CD4-positive, alpha-beta T cell (primary cell): Measurements from ENCODE around the gene NR5A2. TPM values are rescaled to one million over a fixed set of nuclear protein-coding genes. Genes with fewer than 3 reads are reported as not detected.

Experiments used
- ATAC-seq: fragments of 200-7000 bp; cut with Tn5 transposase; one replicate; pipeline ENCODE4 v1.10.0; 2022; ENCODE audit warnings: mild to moderate bottlenecking; ENCODE audit not compliant: poor library complexity
- CTCF ChIA-PET: fragments of 350-600 bp; sonication (Branson Sonifier 250); formaldehyde crosslinking; loops from one replicate; lab custom pipeline; 2021; ENCODE audit warnings: antibody characterized with exemption, inconsistent platforms; lab: Charles Lee
- POLR2A ChIA-PET: fragments of 350-600 bp; sonication (Branson Sonifier 250); formaldehyde crosslinking; loops from one replicate; lab custom pipeline; 2021; ENCODE audit warnings: antibody characterized with exemption, inconsistent platforms; lab: Charles Lee
- DNase-seq, 14 experiments: peaks; one replicate each; pipeline ENCODE4 v3.0.0-alpha.2; 2013 to 2020; ENCODE audit warnings: mixed read lengths in 2 of 14
- H3K27ac ChIP-seq, 2 donors: one replicate each; pipeline versions ENCODE4 v1.5.1 to v1.7.0; 2013; ENCODE audit warnings: low read length in 2 of 2, low read depth in 1 of 2, mild to moderate bottlenecking in 1 of 2
- H3K27me3 ChIP-seq, 2 experiments: 1 replicate in 1 of 2; 2 replicates in 1 of 2; pipeline versions ENCODE4 v1.6.1 to v1.7.0; 2013; ENCODE audit warnings: low read length in 2 of 2, control low read depth in 1 of 2, mild to moderate bottlenecking in 1 of 2, moderate library complexity in 1 of 2; ENCODE audit not compliant: insufficient read depth in 2 of 2, control insufficient read depth in 1 of 2
- H3K36me3 ChIP-seq: one replicate; pipeline ENCODE4 v1.6.1; 2013; ENCODE audit warnings: low read length, control low read depth; ENCODE audit not compliant: insufficient read depth
- H3K4me1 ChIP-seq: one replicate; pipeline ENCODE4 v1.6.1; 2013; ENCODE audit warnings: low read length, control low read depth; ENCODE audit not compliant: insufficient read depth
- H3K4me3 ChIP-seq: one replicate; pipeline ENCODE4 v1.5.1; 2013; ENCODE audit warnings: mild to moderate bottlenecking, low read length, moderate library complexity
- H3K9me3 ChIP-seq, 2 experiments: 1 replicate in 1 of 2; 2 replicates in 1 of 2; pipeline versions ENCODE4 v1.6.1 to v1.7.0; 2013; ENCODE audit warnings: low read length in 2 of 2, mild to moderate bottlenecking in 2 of 2, control low read depth in 1 of 2, moderate library complexity in 1 of 2; ENCODE audit not compliant: control insufficient read depth in 1 of 2, insufficient read depth in 1 of 2
- H3K27ac Mint-ChIP-seq: one replicate; pipeline ENCODE4 v1.8.0; 2020; ENCODE audit warnings: mixed read lengths
- H3K27me3 Mint-ChIP-seq: one replicate; pipeline ENCODE4 v1.8.0; 2021; ENCODE audit warnings: mixed read lengths
- H3K36me3 Mint-ChIP-seq: one replicate; pipeline ENCODE4 v1.8.0; 2021; ENCODE audit warnings: low read depth, mixed read lengths
- H3K4me1 Mint-ChIP-seq: one replicate; pipeline ENCODE4 v1.8.0; 2021; ENCODE audit warnings: low read depth, mixed read lengths
- H3K4me3 Mint-ChIP-seq: one replicate; pipeline ENCODE4 v1.8.0; 2020; ENCODE audit warnings: mild to moderate bottlenecking, mixed read lengths
- H3K9me3 Mint-ChIP-seq: one replicate; pipeline ENCODE4 v1.8.0; 2020; ENCODE audit warnings: mixed read lengths
- intact Hi-C, 2 experiments: fragments of 100-400 bp; cut with DNase I in 1 of 2; cut with micrococcal nuclease in 1 of 2; formaldehyde crosslinking; loops; one replicate each; pipeline versions ENCODE4 v1.15.1 to v1.9.0; 2023 to 2025; cut with DNase I, micrococcal nuclease
- total RNA-seq, 174 experiments: library from RNA in 2 of 174; stranded (reverse) in 2 of 174; gene quantifications; one replicate each; pipeline ENCODE4 v1.2.3 and lab custom pipeline; 2021 to 2026
- TF ChIP-seq, protein P1 (sequence below): fragments of 200-600 bp; IDR thresholded peaks from one replicate; pipeline ENCODE4 v1.8.0; 2022; ENCODE audit warnings: antibody characterized with exemption, mild to moderate bottlenecking

The NR5A2 gene
- total RNA-seq, 2 experiments from 2014 or later, result not detected

DNA sequence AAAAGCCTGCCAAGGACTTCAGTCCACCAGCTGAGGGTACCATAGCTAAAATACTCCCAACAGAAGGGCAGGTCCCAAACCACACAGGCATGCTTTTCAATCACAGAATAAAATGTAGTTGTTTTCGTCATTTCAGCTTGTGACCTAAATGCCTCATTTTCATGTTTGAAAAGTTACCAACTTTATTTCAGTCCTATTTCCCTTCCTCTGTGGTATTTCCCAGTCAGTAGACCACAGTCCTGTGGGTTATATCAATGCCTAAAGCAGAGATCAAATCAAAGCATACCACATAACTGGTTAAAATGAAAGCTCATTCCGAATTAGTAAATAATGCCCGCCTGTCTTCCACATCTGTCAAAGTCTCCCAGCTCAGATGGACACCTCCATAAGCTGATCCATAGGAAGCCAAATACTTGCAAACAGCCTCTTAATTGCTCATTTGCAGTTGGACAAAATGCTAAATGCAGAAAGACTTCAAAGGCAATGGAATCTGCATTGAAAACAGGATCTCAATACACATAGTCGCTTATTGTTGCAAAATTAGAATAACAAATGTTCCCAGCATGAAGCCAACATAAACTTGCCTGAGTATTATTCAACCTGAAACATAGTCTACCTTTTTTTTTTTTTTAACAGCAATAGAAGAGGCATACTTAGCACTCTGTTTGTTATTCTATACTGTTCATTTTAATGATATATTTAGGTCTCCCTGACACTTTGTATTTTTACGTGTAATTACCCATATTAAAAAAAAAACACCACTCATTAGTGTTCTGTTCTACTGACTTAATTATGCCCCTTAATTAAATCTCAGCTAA lies 53.9 kb downstream of the NR5A2 start:
- Histone ChIP-seq H3K27me3 (no peaks in the 10 kb centered on the region), H3K27ac (no peak overlapping the region), H3K9me3 (no peaks in the 10 kb centered on the region), H3K4me3 (no peak overlapping the region), H3K36me3 (no peaks in the 10 kb centered on the region), H3K4me1 (no peaks in the 10 kb centered on the region)
- TF ChIP-seq, protein P1, sequence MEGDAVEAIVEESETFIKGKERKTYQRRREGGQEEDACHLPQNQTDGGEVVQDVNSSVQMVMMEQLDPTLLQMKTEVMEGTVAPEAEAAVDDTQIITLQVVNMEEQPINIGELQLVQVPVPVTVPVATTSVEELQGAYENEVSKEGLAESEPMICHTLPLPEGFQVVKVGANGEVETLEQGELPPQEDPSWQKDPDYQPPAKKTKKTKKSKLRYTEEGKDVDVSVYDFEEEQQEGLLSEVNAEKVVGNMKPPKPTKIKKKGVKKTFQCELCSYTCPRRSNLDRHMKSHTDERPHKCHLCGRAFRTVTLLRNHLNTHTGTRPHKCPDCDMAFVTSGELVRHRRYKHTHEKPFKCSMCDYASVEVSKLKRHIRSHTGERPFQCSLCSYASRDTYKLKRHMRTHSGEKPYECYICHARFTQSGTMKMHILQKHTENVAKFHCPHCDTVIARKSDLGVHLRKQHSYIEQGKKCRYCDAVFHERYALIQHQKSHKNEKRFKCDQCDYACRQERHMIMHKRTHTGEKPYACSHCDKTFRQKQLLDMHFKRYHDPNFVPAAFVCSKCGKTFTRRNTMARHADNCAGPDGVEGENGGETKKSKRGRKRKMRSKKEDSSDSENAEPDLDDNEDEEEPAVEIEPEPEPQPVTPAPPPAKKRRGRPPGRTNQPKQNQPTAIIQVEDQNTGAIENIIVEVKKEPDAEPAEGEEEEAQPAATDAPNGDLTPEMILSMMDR, result no peak
- intact Hi-C loops, result no loop called here
- no peak overlapping the region for H3K4me3 Mint-ChIP-seq
- DNase-seq (no peak), ATAC-seq (no peak)
- H3K9me3 Mint-ChIP-seq, result no peaks in the 10 kb centered on the region
- CTCF ChIA-PET, result no interaction called here
- no peaks in the 10 kb centered on the region for H3K36me3 Mint-ChIP-seq
- H3K27ac Mint-ChIP-seq, result no peak overlapping the region
- POLR2A ChIA-PET, result no interaction called here
- H3K4me1 Mint-ChIP-seq, result no peaks in the 10 kb centered on the region
- peaks cover 21% of the 10 kb centered on the region for H3K27me3 Mint-ChIP-seq

DNA sequence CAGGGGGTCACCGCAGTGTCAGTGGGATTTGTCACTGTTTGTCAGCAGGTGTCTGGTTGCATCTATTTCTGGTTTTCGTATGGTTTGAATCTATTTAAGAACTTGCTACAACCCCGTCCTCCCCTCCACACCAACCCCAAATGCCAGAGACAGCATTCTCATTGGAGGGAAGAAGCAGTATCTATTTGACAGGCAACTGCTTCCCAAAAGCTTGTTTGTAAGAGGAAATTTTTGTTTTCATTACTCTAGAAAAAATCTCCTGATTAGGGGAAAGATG lies 54.4 kb downstream of the NR5A2 start:
- no peak overlapping the region for H3K27ac Mint-ChIP-seq
- Histone ChIP-seq H3K36me3 (no peaks in the 10 kb centered on the region), H3K9me3 (no peaks in the 10 kb centered on the region), H3K27me3 (no peaks in the 10 kb centered on the region), H3K4me3 (no peak overlapping the region), H3K27ac (no peak overlapping the region), H3K4me1 (no peaks in the 10 kb centered on the region)
- no peaks in the 10 kb centered on the region for H3K36me3 Mint-ChIP-seq
- no peaks in the 10 kb centered on the region for H3K9me3 Mint-ChIP-seq
- DNase-seq (no peak), ATAC-seq (no peak)
- ChIA-PET CTCF (no interaction called here), POLR2A (no interaction called here)
- intact Hi-C loops, result no loop called here
- peaks cover 21% of the 10 kb centered on the region for H3K27me3 Mint-ChIP-seq
- no peak overlapping the region for H3K4me3 Mint-ChIP-seq
- TF ChIP-seq, protein P1, result no peak
- H3K4me1 Mint-ChIP-seq, result no peaks in the 10 kb centered on the region

DNA sequence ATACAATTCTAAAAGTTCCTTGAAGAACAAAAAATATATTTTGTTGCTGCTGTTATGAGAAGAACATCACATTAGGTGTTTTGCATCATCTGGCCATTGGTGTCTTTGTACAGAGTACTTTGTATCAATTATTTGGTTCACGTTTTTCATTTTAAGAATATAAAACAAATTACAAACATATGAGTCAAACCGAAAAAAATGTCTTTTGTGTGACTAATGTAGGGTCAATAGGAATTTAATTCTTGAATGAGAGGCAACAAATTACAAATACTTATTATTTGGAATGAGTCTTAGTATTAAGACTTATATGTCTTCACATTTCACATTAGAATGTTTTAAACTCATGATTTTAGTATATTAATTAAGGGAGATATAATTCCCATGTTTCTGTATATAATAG lies 54.8 kb downstream of the NR5A2 start:
- H3K9me3 ChIP-seq, result no peaks in the 10 kb centered on the region
- Mint-ChIP-seq H3K36me3 (no peaks in the 10 kb centered on the region), H3K27me3 (peaks cover 21% of the 10 kb centered on the region), H3K27ac (no peak overlapping the region), H3K4me3 (no peak overlapping the region), H3K4me1 (no peaks in the 10 kb centered on the region), H3K9me3 (no peaks in the 10 kb centered on the region)
- no peak overlapping the region for H3K27ac ChIP-seq
- H3K27me3 ChIP-seq, result no peaks in the 10 kb centered on the region
- ChIA-PET POLR2A (no interaction called here), CTCF (no interaction called here)
- TF ChIP-seq, protein P1, result no peak
- no peak for ATAC-seq
- no peak overlapping the region for H3K4me3 ChIP-seq
- no peaks in the 10 kb centered on the region for H3K4me1 ChIP-seq
- intact Hi-C loops, result no loop called here
- no peaks in the 10 kb centered on the region for H3K36me3 ChIP-seq
- no peak for DNase-seq
